HEK293 (cell line): Measurements from ENCODE around the gene FBN2.

Experiments
- CTCF ChIA-PET: fragments of 350-600 bp; formaldehyde crosslinking; extraction: SDS; loops from one replicate; lab custom pipeline; 2021; ENCODE audit warnings: antibody characterized with exemption; lab: Yijun Ruan, JAX
- POLR2A ChIA-PET: fragments of 300-600 bp; formaldehyde crosslinking; extraction: SDS; loops from one replicate; lab custom pipeline; 2020; ENCODE audit warnings: antibody characterized with exemption, inconsistent platforms; lab: Yijun Ruan, JAX
- H3K27ac ChIP-seq: fragments of 200-500 bp; sonication (Bioruptor generic); 2 replicates; pipeline ENCODE4 v1.5.1; 2014; ENCODE audit warnings: low read depth, low read length, control low read depth, inconsistent platforms; ENCODE audit errors: extremely low read depth
- H3K36me3 ChIP-seq, 2 experiments: fragments of 200-500 bp in 1 of 2; sonication (Bioruptor generic) in 1 of 2; 1 replicate in 1 of 2; 2 replicates in 1 of 2; pipeline ENCODE4 v1.5.1; 2014 to 2017; ENCODE audit warnings: inconsistent platforms in 2 of 2, low read length in 2 of 2; ENCODE audit not compliant: control insufficient read depth in 2 of 2, insufficient read depth in 1 of 2
- H3K4me1 ChIP-seq: fragments of 200-500 bp; sonication (Bioruptor generic); 2 replicates; pipeline ENCODE4 v1.5.1; 2014; ENCODE audit warnings: mild to moderate bottlenecking, low read length, inconsistent platforms; ENCODE audit not compliant: control insufficient read depth, insufficient read depth
- H3K4me3 ChIP-seq: 2 replicates; pipeline ENCODE4 v1.5.1; 2011; ENCODE audit warnings: low read depth, mild to moderate bottlenecking, control low read depth, low read length, moderate library complexity
- H3K9me3 ChIP-seq: fragments of 200-500 bp; sonication (Bioruptor generic); 2 replicates; pipeline ENCODE4 v1.5.1; 2014; ENCODE audit warnings: low read depth, low read length, inconsistent platforms; ENCODE audit not compliant: control insufficient read depth, insufficient read depth
- EGR2 ChIP-seq: fragments of 450-650 bp; formaldehyde crosslinking; IDR thresholded peaks from 2 replicates; pipeline ENCODE4 v1.5.1; 2016; ENCODE audit warnings: low read depth, missing biosample characterization, missing genetic modification characterization
- PATZ1 ChIP-seq: fragments of 450-650 bp; formaldehyde crosslinking; IDR thresholded peaks from 2 replicates; pipeline ENCODE4 v1.5.1; 2016; ENCODE audit warnings: missing biosample characterization, missing genetic modification characterization
- RBAK ChIP-seq: fragments of 450-650 bp; formaldehyde crosslinking; IDR thresholded peaks from 2 replicates; pipeline ENCODE4 v1.5.1; 2016; ENCODE audit warnings: missing biosample characterization, missing genetic modification characterization
- SCRT1 ChIP-seq: fragments of 450-650 bp; formaldehyde crosslinking; IDR thresholded peaks from 2 replicates; pipeline ENCODE4 v1.5.1; 2016; ENCODE audit warnings: missing biosample characterization, missing genetic modification characterization, borderline replicate concordance
- TRIM28 ChIP-seq: IDR thresholded peaks from 2 replicates; pipeline ENCODE4 v1.6.1; 2011; ENCODE audit warnings: low read length, control low read depth, borderline replicate concordance
- ZBTB20 ChIP-seq: fragments of 450-650 bp; formaldehyde crosslinking; IDR thresholded peaks from 2 replicates; pipeline ENCODE4 v1.5.1; 2016; ENCODE audit warnings: missing biosample characterization, missing genetic modification characterization
- ZBTB48 ChIP-seq: fragments of 450-650 bp; formaldehyde crosslinking; IDR thresholded peaks from 2 replicates; pipeline ENCODE4 v1.5.1; 2016; ENCODE audit warnings: missing biosample characterization, missing genetic modification characterization
- ZNF174 ChIP-seq: fragments of 450-650 bp; formaldehyde crosslinking; IDR thresholded peaks from 2 replicates; pipeline ENCODE4 v1.5.0; 2017; ENCODE audit warnings: missing biosample characterization, mild to moderate bottlenecking, missing genetic modification characterization
- ZNF324 ChIP-seq: fragments of 450-650 bp; formaldehyde crosslinking; IDR thresholded peaks from 2 replicates; pipeline ENCODE4 v1.5.1; 2016; ENCODE audit warnings: missing biosample characterization, missing genetic modification characterization
- ZNF449 ChIP-seq: fragments of 450-650 bp; formaldehyde crosslinking; IDR thresholded peaks from 2 replicates; pipeline ENCODE4 v1.5.1; 2017; ENCODE audit warnings: missing biosample characterization, mild to moderate bottlenecking, missing genetic modification characterization, moderate library complexity
- ZNF513 ChIP-seq: fragments of 450-650 bp; IDR thresholded peaks from 2 replicates; pipeline ENCODE4 v1.5.1; 2018; ENCODE audit warnings: missing biosample characterization, missing genetic modification characterization
- ZNF658 ChIP-seq: fragments of 450-650 bp; formaldehyde crosslinking; IDR thresholded peaks from 2 replicates; pipeline ENCODE4; 2016; ENCODE audit warnings: missing biosample characterization, missing genetic modification characterization
- ZSCAN16 ChIP-seq: fragments of 450-650 bp; formaldehyde crosslinking; IDR thresholded peaks from 2 replicates; pipeline ENCODE4 v1.5.1; 2016; ENCODE audit warnings: missing biosample characterization, missing genetic modification characterization
- ZSCAN30 ChIP-seq: fragments of 450-650 bp; IDR thresholded peaks from 2 replicates; pipeline ENCODE4 v1.5.1; 2018; ENCODE audit warnings: missing biosample characterization, mild to moderate bottlenecking, missing genetic modification characterization, moderate library complexity
- TF ChIP-seq, protein P1 (sequence below): fragments of 450-650 bp; formaldehyde crosslinking; IDR thresholded peaks from 2 replicates; pipeline ENCODE4 v1.5.1; 2016; ENCODE audit warnings: missing biosample characterization, missing genetic modification characterization
- TF ChIP-seq, protein P2 (sequence below): fragments of 450-650 bp; formaldehyde crosslinking; optimal IDR thresholded peaks from 2 replicates; pipeline ENCODE3; 2016; ENCODE audit warnings: missing biosample characterization, mild to moderate bottlenecking, missing genetic modification characterization
- TF ChIP-seq, protein P3 (sequence below): fragments of 450-650 bp; formaldehyde crosslinking; IDR thresholded peaks from 2 replicates; pipeline ENCODE4 v1.5.1; 2016; ENCODE audit warnings: missing biosample characterization, missing genetic modification characterization

Gene FBN2

DNA sequence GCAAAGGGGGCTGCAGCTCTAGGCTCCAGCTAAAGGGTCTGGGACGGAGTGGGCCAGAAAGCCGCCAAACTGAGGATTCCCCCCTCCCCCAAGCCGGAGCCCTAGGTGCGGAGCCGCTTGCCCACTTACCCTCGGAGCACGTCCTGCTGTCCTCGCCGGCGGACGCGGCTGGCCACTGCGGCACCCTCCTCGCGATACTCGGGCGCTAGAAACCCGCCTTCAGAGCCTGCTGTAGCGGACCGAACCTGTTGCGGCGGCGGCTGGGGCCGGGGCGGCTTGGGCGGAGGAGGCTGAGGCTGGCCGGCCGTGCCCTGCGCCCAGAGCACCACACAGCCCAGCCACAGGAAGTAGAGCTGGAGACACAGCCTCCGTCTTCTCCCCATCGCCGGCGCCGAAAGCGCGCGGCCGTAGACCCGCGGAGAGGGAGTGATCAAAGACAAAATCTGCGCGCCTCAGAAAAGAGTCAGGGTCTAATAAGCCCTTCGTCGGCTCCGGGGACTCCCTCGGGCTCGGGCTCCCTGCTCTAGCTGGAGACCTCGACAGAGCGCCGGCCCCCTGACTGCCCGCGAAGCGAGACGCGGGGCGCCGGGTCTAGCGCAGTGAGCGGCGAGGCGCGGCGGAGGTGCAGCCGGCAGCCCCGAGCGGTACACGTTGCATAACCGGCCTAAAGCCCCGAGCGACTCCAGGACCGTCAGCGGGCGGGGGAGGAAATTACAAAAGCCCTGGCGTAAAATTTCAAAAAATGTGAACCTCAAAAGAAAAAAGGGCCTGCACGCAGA is 635 bp downstream of the FBN2 start (continued):
- TF ChIP-seq ZNF449 (tag by site-specific recombination) (peak; percentile 36; the same call in 1 of the 2 replicates), ZNF658 (tag by site-specific recombination) (no peak), PATZ1 (tag by site-specific recombination) (peak; percentile 12; the same call in 1 of the 2 replicates), ZNF513 (tag by site-specific recombination) (no peak)
- TF ChIP-seq, protein P1, sequence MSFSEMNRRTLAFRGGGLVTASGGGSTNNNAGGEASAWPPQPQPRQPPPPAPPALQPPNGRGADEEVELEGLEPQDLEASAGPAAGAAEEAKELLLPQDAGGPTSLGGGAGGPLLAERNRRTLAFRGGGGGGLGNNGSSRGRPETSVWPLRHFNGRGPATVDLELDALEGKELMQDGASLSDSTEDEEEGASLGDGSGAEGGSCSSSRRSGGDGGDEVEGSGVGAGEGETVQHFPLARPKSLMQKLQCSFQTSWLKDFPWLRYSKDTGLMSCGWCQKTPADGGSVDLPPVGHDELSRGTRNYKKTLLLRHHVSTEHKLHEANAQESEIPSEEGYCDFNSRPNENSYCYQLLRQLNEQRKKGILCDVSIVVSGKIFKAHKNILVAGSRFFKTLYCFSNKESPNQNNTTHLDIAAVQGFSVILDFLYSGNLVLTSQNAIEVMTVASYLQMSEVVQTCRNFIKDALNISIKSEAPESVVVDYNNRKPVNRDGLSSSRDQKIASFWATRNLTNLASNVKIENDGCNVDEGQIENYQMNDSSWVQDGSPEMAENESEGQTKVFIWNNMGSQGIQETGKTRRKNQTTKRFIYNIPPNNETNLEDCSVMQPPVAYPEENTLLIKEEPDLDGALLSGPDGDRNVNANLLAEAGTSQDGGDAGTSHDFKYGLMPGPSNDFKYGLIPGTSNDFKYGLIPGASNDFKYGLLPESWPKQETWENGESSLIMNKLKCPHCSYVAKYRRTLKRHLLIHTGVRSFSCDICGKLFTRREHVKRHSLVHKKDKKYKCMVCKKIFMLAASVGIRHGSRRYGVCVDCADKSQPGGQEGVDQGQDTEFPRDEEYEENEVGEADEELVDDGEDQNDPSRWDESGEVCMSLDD (tag by site-specific recombination), result 0 out of 2 replicates have a peak, but pooled peaks have one; percentile 49
- TF ChIP-seq, protein P2, sequence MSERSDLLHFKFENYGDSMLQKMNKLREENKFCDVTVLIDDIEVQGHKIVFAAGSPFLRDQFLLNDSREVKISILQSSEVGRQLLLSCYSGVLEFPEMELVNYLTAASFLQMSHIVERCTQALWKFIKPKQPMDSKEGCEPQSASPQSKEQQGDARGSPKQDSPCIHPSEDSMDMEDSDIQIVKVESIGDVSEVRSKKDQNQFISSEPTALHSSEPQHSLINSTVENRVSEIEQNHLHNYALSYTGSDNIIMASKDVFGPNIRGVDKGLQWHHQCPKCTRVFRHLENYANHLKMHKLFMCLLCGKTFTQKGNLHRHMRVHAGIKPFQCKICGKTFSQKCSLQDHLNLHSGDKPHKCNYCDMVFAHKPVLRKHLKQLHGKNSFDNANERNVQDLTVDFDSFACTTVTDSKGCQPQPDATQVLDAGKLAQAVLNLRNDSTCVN (tag by site-specific recombination), result peak; percentile 79

GRCh38 chr5:128536254-128537220 is 1.5 kb downstream of the FBN2 start:
- POLR2A ChIA-PET, result no interaction called here
- Histone ChIP-seq H3K9me3 (no peaks in the 10 kb centered on the region), H3K27ac (peak overlapping the region; percentile 89; the same call in 1 of the 2 replicates), H3K4me1 (peaks cover 8% of the 10 kb centered on the region), H3K36me3 (peaks cover 8 to 27% of the 10 kb centered on the region in 2 experiments; a peak in 2 of 3 replicates), H3K4me3 (peak overlapping the region; percentile 78)
- CTCF ChIA-PET, result interaction anchor here (0.7 kb wide), 1 partner anchor 30 kb away, joined by 4 read pairs; no protein-coding TSS in a partner anchor
- TF ChIP-seq ZSCAN16, result no peak
- no peak for TF ChIP-seq TRIM28
- TF ChIP-seq ZNF449 (tag by site-specific recombination), result no peak
- no peak for TF ChIP-seq RBAK (tag by site-specific recombination)
- TF ChIP-seq EGR2, result no peak
- TF ChIP-seq, protein P3, sequence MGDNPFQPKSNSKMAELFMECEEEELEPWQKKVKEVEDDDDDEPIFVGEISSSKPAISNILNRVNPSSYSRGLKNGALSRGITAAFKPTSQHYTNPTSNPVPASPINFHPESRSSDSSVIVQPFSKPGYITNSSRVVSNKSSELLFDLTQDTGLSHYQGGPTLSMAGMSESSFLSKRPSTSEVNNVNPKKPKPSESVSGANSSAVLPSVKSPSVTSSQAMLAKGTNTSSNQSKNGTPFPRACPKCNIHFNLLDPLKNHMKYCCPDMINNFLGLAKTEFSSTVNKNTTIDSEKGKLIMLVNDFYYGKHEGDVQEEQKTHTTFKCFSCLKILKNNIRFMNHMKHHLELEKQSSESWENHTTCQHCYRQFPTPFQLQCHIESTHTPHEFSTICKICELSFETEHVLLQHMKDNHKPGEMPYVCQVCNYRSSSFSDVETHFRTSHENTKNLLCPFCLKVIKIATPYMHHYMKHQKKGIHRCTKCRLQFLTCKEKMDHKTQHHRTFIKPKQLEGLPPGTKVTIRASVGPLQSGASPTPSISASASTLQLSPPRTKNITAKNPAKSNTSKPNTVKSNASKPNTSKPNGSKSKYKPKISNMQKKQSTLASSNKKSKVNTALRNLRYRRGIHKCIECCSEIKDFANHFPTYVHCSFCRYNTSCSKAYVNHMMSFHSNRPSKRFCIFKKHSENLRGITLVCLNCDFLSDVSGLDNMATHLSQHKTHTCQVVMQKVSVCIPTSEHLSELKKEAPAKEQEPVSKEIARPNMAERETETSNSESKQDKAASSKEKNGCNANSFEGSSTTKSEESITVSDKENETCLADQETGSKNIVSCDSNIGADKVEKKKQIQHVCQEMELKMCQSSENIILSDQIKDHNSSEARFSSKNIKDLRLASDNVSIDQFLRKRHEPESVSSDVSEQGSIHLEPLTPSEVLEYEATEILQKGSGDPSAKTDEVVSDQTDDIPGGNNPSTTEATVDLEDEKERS (tag by site-specific recombination), result no peak
- no peak for TF ChIP-seq ZSCAN30 (tag by site-specific recombination)
- TF ChIP-seq ZBTB20 (tag by site-specific recombination), result peak; percentile 34; the same call in 1 of the 2 replicates
- no peak for TF ChIP-seq ZNF174 (tag by site-specific recombination)
- peak; percentile 98 for TF ChIP-seq ZBTB48 (tag by site-specific recombination)
- TF ChIP-seq SCRT1 (tag by site-specific recombination), result no peak
- no peak for TF ChIP-seq ZNF324 (tag by site-specific recombination)
